Stomach (tissue), 4 donors: Measurements from ENCODE around the gene NR2F6.

ENCODE experiments used
- CTCF ChIP-seq, 7 experiments: fragments of 450-650 bp in 4 of 7; fragments of 200-600 bp in 3 of 7; sonication (generic) in 3 of 7; IDR thresholded peaks; one replicate each; pipeline ENCODE4 v1.5.1; 2016 to 2019; ENCODE audit warnings: antibody characterized with exemption in 7 of 7, control low read depth in 2 of 7, mild to moderate bottlenecking in 1 of 7
- EP300 ChIP-seq: sonication (generic); formaldehyde crosslinking; IDR thresholded peaks from one replicate; pipeline ENCODE4 v1.6.1; 2017; ENCODE audit warnings: antibody characterized with exemption
- POLR2A ChIP-seq, 4 donors: fragments of 450-650 bp; IDR thresholded peaks; one replicate each; pipeline ENCODE4 v1.6.1; 2016; ENCODE audit warnings: antibody characterized with exemption in 4 of 4, control low read depth in 2 of 4, mild to moderate bottlenecking in 1 of 4, moderate library complexity in 1 of 4
- POLR2AphosphoS5 ChIP-seq, 3 donors: sonication (generic); formaldehyde crosslinking; IDR thresholded peaks; one replicate each; pipeline ENCODE4 v1.6.1; 2016; ENCODE audit warnings: antibody characterized with exemption in 3 of 3

GRCh38 chr19:17183858-17184321 lies 61.8 kb downstream of the NR2F6 start:
- no peak for TF ChIP-seq CTCF (IDR thresholded peaks at IDR 0.05)
- TF ChIP-seq EP300: no peak
- TF ChIP-seq POLR2A (IDR thresholded peaks at IDR 0.05): no peak
- no peak for TF ChIP-seq POLR2AphosphoS5 (IDR thresholded peaks at IDR 0.05)
